ENCODE data around the gene SLC22A15. TPM values are rescaled to one million over a fixed set of nuclear protein-coding genes. Genes with fewer than 3 reads are reported as not detected.

The SLC22A15 gene
- total and polyA plus RNA-seq, 4 donors: 5.3 to 16.4 (median 10.7) TPM

DNA sequence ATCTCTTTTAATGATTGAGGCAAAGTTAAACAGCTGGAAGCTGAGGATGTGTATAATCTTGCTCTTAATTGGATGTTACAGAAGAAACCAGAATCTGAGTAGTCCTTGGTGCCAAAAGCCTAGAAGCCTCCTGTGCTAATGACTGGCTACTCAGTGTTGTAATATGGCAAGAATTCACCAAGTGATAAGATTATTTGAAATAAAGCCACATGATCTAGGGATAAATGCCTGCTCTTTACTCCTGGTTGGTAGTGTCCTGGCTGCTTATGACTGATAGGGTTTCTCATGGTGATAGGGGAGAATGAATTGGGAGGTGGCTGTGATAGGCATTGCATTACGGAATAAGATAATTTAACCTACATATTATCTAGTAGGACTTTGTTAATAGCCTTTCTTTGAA, 121.3 kb downstream of the SLC22A15 start:
- no peak for DNase-seq
- Histone ChIP-seq H3K9me3 (ENCODE audit: control insufficient read depth in 4 of 4, insufficient read depth in 3 of 4, low read length in 3 of 4) (peaks cover 0 to 5% (median 3%) of the 10 kb centered on the region in 4 donors), H3K4me3 (no peak overlapping the region), H3K36me3 (ENCODE audit: control insufficient read depth in 4 of 4, insufficient read depth in 4 of 4, low read length in 4 of 4) (no peaks in the 10 kb centered on the region), H3K9ac (ENCODE audit: insufficient read depth in 1 of 2, low read length in 2 of 2) (no peak overlapping the region), H3K4me1 (ENCODE audit: control insufficient read depth in 5 of 5, insufficient read depth in 5 of 5, low read length in 5 of 5) (no peaks in the 10 kb centered on the region), H3K27me3 (ENCODE audit: control insufficient read depth in 3 of 3, insufficient read depth in 3 of 3, low read length in 2 of 3) (no peaks in the 10 kb centered on the region), H3K27ac (ENCODE audit: low read depth in 1 of 2, low read length in 1 of 2) (no peak overlapping the region)
- WGBS, 2 donors: 85 to 90% methylated on average over 1 of the region's 1 CpG
- ATAC-seq (ENCODE audit: insufficient read depth, low FRiP score): no peak
- TF ChIP-seq, protein P1, sequence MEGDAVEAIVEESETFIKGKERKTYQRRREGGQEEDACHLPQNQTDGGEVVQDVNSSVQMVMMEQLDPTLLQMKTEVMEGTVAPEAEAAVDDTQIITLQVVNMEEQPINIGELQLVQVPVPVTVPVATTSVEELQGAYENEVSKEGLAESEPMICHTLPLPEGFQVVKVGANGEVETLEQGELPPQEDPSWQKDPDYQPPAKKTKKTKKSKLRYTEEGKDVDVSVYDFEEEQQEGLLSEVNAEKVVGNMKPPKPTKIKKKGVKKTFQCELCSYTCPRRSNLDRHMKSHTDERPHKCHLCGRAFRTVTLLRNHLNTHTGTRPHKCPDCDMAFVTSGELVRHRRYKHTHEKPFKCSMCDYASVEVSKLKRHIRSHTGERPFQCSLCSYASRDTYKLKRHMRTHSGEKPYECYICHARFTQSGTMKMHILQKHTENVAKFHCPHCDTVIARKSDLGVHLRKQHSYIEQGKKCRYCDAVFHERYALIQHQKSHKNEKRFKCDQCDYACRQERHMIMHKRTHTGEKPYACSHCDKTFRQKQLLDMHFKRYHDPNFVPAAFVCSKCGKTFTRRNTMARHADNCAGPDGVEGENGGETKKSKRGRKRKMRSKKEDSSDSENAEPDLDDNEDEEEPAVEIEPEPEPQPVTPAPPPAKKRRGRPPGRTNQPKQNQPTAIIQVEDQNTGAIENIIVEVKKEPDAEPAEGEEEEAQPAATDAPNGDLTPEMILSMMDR (IDR thresholded peaks at IDR 0.05; ENCODE audit: control extremely low read depth, extremely low read depth): no peak

DNA sequence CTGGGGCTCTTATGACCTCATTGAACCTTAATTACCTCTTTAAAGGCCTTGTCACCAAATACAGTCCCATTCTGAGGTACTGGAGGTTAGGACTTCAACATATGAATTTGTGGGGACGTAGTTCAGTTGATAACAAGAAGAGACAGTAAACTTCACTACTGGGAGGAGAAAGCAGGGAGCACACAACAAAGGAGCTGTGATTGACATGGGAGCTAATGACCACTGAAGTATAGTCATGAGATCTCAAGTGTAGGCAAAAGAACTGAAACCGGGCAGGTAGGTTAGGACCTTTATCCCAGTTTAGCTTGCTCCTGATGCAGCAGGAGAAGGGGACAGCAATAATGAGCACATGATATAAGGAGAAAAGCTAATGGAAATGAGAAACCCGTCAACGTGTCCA, 123.1 kb downstream of the SLC22A15 start:
- Histone ChIP-seq H3K9me3 (ENCODE audit: control insufficient read depth in 4 of 4, insufficient read depth in 3 of 4, low read length in 3 of 4) (peaks cover 0 to 5% (median 1%) of the 10 kb centered on the region in 4 donors), H3K27me3 (ENCODE audit: control insufficient read depth in 3 of 3, insufficient read depth in 3 of 3, low read length in 2 of 3) (no peaks in the 10 kb centered on the region), H3K27ac (ENCODE audit: low read depth in 1 of 2, low read length in 1 of 2) (no peak overlapping the region), H3K9ac (ENCODE audit: insufficient read depth in 1 of 2, low read length in 2 of 2) (no peak overlapping the region), H3K4me1 (ENCODE audit: control insufficient read depth in 5 of 5, insufficient read depth in 5 of 5, low read length in 5 of 5) (no peaks in the 10 kb centered on the region), H3K4me3 (no peak overlapping the region), H3K36me3 (ENCODE audit: control insufficient read depth in 4 of 4, insufficient read depth in 4 of 4, low read length in 4 of 4) (no peaks in the 10 kb centered on the region)
- TF ChIP-seq, protein P1 (IDR thresholded peaks at IDR 0.05; ENCODE audit: control extremely low read depth, extremely low read depth): no peak
- no peak for ATAC-seq (ENCODE audit: insufficient read depth, low FRiP score)
- no peak for DNase-seq
- WGBS, 2 donors: 90 to 95% methylated on average over 4 of the region's 4 CpGs

DNA sequence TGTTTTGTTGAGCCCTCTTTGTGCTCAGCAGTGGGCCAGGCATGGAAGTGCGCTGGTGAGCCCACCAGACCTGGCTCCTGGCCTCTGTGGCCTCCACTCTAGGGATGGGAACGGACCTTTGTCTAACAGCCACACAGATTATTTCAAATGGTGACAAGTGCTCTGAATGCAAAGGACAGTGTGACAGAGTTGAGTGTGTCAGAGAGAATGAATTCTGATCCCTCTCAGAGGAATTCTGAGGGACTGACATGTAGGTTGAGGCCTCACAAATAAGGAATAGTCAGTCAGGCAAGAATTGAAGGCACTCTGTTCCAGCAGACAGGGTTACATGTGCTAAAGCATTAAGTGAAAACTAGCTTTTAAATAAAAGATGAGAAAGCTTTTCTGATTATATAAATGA, 123.6 kb downstream of the SLC22A15 start:
- H3K4me3 ChIP-seq: no peak overlapping the region
- peaks cover 0 to 5% (median 1%) of the 10 kb centered on the region in 4 donors for H3K9me3 ChIP-seq (ENCODE audit: control insufficient read depth in 4 of 4, insufficient read depth in 3 of 4, low read length in 3 of 4)
- TF ChIP-seq, protein P1 (IDR thresholded peaks at IDR 0.05; ENCODE audit: control extremely low read depth, extremely low read depth): no peak
- DNase-seq (no peak), ATAC-seq (ENCODE audit: insufficient read depth, low FRiP score) (no peak)
- no peak overlapping the region for H3K27ac ChIP-seq (ENCODE audit: low read depth in 1 of 2, low read length in 1 of 2)
- no peak overlapping the region for H3K9ac ChIP-seq (ENCODE audit: insufficient read depth in 1 of 2, low read length in 2 of 2)
- no peaks in the 10 kb centered on the region for H3K27me3 ChIP-seq (ENCODE audit: control insufficient read depth in 3 of 3, insufficient read depth in 3 of 3, low read length in 2 of 3)
- H3K36me3 ChIP-seq (ENCODE audit: control insufficient read depth in 4 of 4, insufficient read depth in 4 of 4, low read length in 4 of 4): no peaks in the 10 kb centered on the region
- H3K4me1 ChIP-seq (ENCODE audit: control insufficient read depth in 5 of 5, insufficient read depth in 5 of 5, low read length in 5 of 5): no peaks in the 10 kb centered on the region
- WGBS, 2 donors: 95 to 98% methylated on average over 2 of the region's 2 CpGs

DNA sequence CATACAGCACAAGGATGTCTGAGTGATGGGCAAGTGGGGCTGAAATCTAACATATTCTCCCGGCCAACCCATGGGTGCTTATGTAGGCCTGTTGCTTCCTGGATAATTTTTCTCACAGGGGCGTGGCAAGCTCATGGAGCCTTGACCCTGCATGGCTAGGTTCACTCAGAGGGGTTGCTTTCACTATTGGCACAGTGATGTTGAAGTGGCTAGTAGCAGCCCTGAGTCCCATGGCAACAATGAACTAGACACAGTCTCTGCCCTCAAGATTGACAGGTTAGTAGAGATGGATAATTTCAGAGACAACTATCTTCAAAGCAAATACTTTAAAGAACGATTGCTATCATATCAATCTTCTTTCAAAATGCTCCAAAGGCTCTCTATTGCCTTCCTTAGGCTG, 128.4 kb downstream of the SLC22A15 start:
- H3K9ac ChIP-seq (ENCODE audit: insufficient read depth in 1 of 2, low read length in 2 of 2): no peak overlapping the region
- DNase-seq (no peak), ATAC-seq (ENCODE audit: insufficient read depth, low FRiP score) (no peak)
- H3K27ac ChIP-seq (ENCODE audit: low read depth in 1 of 2, low read length in 1 of 2): no peak overlapping the region
- 82 to 85% methylated on average over 3 of the region's 3 CpGs for WGBS, 2 donors
- TF ChIP-seq, protein P1 (IDR thresholded peaks at IDR 0.05; ENCODE audit: control extremely low read depth, extremely low read depth): no peak
- no peak overlapping the region for H3K4me3 ChIP-seq
- no peaks in the 10 kb centered on the region for H3K4me1 ChIP-seq (ENCODE audit: control insufficient read depth in 5 of 5, insufficient read depth in 5 of 5, low read length in 5 of 5)
- H3K36me3 ChIP-seq (ENCODE audit: control insufficient read depth in 4 of 4, insufficient read depth in 4 of 4, low read length in 4 of 4): no peaks in the 10 kb centered on the region
- no peaks in the 10 kb centered on the region for H3K9me3 ChIP-seq (ENCODE audit: control insufficient read depth in 4 of 4, insufficient read depth in 3 of 4, low read length in 3 of 4)
- H3K27me3 ChIP-seq (ENCODE audit: control insufficient read depth in 3 of 3, insufficient read depth in 3 of 3, low read length in 2 of 3): no peaks in the 10 kb centered on the region
